LNCAP (cell line): ENCODE results near the gene AP3B1.

Experiments
- TF ChIP-seq, protein P1 (sequence below): fragments of 450-650 bp; IDR thresholded peaks from 2 replicates; pipeline ENCODE4 v1.5.1; 2017; ENCODE audit warnings: mild to moderate bottlenecking

The AP3B1 gene

DNA sequence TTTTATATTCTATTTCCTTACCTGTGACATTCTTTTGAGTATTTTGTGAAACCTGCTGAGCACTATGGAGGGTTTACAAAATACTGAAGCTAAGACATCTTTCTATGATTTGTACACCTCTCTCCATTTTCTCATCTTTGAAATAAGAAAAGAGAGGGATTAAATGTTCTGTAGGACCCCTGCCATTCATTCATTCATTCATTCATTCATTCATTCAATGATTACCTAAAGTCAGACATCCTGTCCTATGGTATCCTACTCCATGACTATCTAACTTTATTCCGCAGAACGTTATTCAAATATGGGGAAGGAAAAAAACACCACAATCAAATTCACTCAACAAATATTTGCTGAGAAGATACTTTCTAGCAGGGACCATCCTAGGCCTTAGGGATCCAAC lies 51.4 kb downstream of the AP3B1 start:
- TF ChIP-seq, protein P1, sequence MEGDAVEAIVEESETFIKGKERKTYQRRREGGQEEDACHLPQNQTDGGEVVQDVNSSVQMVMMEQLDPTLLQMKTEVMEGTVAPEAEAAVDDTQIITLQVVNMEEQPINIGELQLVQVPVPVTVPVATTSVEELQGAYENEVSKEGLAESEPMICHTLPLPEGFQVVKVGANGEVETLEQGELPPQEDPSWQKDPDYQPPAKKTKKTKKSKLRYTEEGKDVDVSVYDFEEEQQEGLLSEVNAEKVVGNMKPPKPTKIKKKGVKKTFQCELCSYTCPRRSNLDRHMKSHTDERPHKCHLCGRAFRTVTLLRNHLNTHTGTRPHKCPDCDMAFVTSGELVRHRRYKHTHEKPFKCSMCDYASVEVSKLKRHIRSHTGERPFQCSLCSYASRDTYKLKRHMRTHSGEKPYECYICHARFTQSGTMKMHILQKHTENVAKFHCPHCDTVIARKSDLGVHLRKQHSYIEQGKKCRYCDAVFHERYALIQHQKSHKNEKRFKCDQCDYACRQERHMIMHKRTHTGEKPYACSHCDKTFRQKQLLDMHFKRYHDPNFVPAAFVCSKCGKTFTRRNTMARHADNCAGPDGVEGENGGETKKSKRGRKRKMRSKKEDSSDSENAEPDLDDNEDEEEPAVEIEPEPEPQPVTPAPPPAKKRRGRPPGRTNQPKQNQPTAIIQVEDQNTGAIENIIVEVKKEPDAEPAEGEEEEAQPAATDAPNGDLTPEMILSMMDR: no peak

DNA sequence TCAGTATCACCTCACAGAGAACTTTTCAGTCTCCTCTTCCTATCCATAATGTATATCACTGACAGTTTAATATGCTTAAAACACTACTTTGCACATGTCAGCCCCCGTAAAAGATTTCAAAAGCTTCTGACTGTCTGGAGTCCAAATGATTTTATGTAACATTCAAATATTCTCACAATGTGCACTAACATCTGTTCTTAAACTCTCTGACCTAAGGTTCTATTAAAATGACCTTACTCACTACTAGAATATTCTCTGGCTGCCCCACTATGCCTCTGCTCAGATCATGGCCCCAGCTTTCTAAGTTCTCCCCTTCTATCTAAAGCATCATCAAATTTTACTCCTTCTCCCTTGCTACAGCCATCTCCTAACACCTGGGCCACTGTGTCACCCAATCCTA lies 52.5 kb downstream of the AP3B1 start:
- TF ChIP-seq, protein P1: no peak

DNA sequence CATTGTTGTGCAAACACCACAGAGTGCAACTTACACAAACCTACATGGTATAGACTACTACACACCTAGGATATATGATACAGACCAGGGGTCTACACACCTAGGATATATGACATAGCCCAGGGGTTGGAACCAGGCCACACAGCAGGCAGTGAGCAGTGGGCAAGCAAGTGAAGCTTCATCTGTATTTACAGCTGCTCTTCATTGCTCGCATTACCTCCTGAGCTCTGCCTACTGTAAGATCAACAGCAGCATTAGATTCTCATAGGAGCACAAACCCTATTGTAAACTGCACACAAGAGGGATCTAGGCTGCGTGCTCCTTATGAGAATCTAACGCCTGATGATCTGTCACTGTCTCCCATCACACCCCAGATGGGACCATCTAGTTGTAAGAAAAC lies 56.6 kb downstream of the AP3B1 start:
- TF ChIP-seq, protein P1: no peak

DNA sequence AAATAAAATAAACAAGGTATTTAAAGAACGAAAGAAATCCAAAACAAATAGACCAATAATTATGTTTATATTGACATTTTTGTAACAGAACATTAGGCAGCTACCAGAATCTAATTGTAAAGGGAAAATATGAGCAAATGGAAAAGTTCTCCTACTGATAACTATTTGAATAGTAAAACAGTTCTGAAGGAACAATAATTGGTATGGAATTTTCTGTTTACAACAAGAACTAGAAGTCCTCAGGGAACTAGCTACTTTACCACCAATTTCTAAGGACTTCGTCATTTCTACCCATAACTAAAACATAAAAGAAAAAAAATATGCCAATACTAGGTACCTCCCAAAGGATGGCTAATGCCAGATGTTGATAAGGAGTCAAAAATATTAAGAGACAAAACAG lies 58.5 kb downstream of the AP3B1 start:
- TF ChIP-seq, protein P1: no peak

DNA sequence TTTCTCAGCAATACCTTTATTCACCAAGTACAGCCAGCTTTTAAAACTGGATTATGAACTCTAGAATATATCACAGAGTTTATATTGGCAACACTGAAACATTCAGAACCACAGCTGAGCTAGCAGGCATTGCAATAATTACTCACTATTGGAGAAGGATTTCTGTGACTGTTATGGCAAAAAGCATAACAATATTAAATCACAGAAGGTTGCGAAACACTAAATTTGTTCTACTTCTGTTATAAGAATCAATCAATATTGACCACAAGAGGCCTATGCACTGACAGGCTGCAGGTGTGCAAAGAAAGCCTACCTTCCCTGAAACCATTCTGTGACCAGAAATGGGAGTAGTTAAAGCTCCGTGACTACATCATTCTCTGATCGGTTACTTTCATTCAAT lies 59.2 kb downstream of the AP3B1 start:
- TF ChIP-seq, protein P1: no peak

DNA sequence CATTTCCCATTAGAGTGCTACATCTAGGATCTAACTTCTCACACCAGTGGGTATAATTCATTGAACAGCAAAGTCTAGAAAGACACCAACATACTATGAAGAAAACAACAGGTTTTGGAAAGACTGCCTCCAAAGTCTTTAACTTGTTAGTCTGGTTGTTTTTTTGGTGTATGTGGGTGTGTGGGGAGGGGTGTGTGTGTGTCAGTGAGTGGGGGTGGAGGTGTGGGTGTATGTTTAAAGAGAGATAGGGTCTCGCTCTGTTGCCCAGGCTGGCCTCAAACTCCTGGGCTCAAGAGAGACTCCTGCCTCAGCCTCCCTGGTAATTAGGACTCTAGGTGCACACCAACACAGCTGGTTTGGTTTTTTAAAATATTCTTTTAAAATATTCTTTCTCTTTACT lies 59.7 kb downstream of the AP3B1 start:
- TF ChIP-seq, protein P1: no peak

DNA sequence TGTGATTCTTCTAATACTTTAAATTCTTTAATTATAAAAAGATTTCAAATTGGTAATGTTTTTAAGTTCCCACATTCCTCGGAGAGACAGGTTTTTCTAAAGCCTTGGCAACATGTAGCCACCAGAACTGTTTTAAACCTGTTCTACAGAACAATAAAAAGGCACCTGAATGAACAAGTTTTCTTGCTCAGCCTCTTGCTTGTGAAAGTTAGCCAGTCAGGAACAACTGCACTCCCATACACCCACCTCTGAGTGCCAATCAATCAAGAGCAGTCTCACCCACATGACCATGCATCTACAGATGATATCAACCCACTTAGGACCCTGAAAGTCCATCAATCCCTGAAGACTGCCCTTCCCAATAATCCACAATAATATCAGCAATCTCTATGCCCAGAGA lies 62.3 kb downstream of the AP3B1 start:
- TF ChIP-seq, protein P1: no peak

DNA sequence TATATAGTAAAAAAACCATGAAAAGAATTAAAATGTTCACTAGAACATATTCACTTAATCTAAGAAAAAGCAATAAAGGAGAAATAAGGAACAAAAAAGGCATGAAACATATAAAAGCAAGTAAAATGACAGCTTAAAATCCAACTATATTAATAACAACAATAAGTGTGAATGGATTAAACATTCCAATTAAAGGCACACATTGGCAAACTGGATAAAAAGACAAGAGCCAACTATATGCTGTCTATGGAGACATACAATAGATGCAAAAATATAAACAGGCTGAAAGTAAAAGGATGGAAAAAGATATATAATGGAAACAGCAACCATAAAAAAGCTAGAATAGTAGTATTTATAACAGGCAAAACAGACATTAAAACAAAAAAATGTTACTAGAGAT lies 70.1 kb downstream of the AP3B1 start:
- TF ChIP-seq, protein P1: no peak
